ENCODE data around the gene HSFX3.

GRCh38 chrX:149505671-149506070 lies 44.1 kb downstream of the HSFX3 start:
- TF ChIP-seq, protein P1, sequence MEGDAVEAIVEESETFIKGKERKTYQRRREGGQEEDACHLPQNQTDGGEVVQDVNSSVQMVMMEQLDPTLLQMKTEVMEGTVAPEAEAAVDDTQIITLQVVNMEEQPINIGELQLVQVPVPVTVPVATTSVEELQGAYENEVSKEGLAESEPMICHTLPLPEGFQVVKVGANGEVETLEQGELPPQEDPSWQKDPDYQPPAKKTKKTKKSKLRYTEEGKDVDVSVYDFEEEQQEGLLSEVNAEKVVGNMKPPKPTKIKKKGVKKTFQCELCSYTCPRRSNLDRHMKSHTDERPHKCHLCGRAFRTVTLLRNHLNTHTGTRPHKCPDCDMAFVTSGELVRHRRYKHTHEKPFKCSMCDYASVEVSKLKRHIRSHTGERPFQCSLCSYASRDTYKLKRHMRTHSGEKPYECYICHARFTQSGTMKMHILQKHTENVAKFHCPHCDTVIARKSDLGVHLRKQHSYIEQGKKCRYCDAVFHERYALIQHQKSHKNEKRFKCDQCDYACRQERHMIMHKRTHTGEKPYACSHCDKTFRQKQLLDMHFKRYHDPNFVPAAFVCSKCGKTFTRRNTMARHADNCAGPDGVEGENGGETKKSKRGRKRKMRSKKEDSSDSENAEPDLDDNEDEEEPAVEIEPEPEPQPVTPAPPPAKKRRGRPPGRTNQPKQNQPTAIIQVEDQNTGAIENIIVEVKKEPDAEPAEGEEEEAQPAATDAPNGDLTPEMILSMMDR (conservative IDR thresholded peaks at IDR 0.05; ENCODE audit: low read length): no peak
- TF ChIP-seq EZH2phosphoT487 (IDR thresholded peaks at IDR 0.05; ENCODE audit: borderline replicate concordance, low read depth, low read length): no peak

All from OCI-LY7 (cell line).